Hippocampal formation (tissue), 2 donors: Measurements from ENCODE around the gene GRAMD1B.

Experiments
- DNase-seq, 2 donors: peaks; one replicate each; lab custom pipeline; 2025; lab: John Stamatoyannopoulos, UW

GRAMD1B gene

DNA sequence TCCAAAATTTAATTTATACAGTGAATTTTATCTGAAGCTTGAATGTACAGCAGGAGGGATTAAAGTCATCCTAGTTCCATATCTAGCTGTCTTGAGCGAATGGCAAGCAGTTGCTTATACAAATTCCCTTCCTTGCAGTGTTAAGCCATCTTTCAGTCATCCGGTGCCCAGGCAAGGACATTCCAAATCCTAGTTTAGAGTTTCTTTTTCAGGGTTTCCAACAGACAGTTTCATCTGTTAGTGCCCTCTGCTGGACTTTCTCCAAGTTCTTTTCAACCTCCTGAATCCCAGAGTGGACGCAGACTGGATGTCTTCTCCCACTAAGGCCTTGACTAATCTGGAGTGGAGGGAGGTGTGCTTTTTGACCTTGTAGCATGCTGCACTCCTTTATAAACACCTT lies 45.4 kb downstream of the GRAMD1B start:
- no peak for DNase-seq

DNA sequence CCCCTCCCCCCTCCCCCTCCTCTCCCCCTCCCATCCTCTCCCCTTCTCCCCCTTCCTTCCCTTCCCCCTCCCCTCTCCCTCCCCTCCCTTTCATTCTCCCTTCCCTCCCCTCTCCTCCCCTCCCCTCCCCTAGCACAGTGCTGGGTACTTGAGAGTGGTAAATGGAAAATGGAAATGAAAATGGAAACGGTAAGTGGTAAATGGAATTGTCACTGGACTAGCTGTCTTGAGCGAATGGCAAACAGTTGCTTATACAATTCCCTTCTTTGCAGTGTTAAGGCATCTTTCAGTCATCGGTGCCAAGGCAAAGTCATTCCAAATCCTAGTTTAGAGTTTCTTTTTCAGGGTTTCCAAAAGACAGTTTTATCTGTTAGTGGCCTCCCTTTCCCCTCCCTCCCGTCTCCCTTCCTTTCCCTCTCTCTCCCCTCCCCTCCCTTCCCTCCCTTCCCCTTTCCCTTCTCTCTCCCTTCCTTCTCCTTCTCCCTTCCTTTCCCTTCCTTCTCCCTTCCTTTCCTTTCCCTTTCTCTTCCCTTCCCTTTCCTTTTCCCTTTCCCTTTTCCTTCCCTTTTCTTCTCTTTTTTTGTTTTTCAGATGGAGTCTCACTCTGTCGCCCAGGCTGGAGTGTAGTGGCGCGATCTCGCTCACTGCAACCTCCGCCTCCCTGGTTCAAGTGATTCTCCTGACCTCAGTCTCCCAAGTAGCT lies 47.3 kb downstream of the GRAMD1B start:
- DNase-seq = no peak

DNA sequence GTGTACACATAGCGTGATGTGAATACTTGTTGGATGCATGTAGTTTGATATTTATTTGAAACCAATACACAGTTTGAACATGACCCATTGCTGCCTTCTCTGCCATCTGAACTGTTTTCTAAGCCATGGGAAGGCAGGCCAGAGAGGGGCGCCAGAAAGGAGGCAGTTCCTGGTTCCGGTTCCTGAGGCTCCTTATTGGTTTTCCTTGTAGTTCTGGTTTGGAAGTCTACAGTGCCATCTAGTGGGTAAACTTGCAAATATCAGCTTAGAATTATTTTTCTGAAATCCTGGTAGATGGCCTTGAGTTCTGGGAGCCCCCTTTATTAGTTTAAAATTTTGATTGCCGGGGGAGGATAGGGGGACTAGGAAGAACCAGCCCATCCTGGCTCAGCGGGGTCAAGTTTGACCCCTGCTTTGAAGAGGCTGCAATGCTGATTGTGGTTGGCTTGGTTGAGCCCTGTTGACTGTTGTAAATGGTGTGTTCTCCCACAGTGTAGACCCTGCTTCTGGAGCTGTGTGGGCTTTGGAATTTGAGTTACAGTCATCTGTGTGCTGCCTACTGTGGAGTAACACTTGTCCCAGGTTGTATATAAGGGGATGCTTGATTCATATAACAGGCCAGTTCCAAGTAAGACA lies 48.4 kb downstream of the GRAMD1B start:
- peak; percentile 46 to 83 for DNase-seq

DNA sequence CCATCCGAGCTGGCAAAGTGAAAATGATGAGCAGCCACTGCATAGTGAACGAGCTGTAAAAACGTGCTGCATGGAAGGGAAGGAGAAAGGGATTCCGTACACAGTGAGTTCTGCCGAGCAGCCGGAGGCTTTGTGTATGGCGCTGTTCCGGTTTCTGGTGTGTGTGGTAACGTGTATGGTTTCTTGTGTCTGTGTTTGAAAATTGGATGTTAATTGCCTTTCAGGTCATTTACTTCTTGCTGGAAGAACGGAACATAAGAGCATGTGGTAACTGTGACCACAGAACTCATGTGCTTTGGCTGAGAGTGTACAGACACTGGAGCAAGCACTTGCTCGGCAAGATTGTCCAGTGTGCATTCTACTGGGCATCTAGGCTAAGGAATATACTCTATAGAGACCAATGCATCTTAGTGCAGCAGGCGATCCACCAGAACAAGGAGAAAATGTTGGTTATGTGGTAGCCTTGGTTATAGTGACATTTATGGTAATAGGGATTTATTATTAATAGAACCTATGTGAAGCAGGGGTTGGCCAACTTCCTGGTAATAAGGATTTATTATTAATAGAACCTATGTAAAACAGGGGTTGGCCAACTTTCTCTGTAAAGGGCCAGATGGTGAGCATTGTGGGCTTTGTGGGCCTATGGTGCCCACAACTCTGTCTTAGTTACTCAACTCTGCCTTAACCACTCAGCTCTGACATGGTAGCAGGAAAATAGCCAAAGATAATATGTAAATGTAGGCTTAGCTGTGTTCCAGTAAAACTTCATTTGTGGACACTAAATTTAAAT lies 49.2 kb downstream of the GRAMD1B start:
- no peak for DNase-seq

DNA sequence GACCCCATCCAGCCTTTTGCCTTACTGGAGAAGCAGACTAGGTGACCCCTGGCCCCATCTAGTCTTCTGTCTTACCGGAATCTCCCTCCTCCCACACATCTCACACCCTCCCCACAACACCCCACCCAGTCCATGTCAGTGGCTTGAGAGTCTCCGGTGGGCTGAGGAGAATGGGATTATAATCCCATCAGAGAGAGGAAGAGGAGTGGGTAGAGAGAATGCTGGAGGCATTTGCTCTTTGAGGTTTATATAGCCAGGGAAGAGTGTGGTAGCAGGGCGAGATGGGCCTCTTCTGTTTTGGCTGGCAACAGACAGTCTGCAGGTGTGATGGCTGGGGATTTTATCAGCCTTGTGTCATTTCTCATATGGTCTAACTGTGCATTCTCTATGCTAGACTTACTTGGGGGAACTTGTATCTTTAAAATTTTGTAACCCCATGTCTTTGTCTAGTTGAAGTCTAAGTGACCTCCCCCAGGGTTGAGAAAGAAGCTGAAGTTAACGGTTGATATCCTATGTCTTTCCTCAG lies 50.3 kb downstream of the GRAMD1B start:
- DNase-seq = no peak

DNA sequence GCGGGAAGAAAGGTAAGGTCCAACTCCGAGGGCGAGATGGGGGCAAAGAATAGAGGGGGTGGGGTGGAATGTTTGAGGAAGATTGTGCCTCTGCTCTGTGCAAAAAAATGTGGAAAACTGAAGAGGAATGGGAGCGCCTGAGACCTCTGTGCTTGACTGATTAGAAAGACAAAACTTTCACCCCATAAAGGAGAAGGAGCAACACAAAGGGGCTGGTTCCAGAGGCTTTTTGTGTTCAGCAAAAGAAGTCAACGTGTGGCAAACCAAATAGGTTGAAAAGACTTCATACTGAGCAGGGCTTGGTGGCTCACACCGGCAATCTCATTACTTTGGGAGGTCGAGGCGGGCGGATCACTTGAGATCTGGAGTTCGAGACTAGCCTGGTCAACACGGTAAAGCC lies 50.8 kb downstream of the GRAMD1B start:
- no peak for DNase-seq

DNA sequence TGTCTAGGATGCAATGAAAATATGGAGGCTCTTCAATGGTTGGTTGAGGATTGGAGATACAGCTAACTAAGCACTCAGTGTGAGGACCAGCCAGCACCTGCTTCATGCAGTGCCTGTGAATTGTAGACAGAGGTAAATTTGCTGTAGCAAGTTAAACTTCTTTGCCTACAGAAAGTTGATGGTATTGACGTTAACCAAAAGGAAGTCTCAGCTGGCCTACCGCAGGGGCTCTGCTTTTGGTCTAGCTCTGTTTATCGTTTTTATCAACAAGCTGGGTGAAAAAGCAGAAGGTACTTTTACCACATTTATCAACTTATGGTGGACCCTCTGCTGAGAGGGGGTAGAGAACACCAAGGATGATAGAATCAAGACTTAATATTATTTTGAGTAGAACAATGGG lies 51.6 kb downstream of the GRAMD1B start:
- DNase-seq = no peak

DNA sequence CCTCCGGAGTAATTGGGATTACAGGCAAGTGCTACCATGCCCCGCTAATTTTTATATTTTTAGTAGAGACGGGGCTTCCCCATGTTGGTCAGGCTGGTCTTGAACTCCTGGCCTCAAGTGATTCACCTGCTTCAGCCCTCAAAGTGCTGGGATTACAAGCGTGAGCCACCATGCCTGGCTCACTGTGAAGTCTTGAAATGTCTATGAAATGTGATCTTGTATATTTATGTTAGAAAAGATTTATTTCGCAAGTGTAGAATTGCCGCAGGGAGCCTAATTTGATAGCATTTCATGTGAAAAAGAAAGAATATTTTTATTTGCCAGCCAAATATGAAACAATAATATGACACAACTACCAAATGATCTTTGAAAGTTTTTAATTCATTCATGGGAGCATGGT lies 52.1 kb downstream of the GRAMD1B start:
- DNase-seq = no peak

DNA sequence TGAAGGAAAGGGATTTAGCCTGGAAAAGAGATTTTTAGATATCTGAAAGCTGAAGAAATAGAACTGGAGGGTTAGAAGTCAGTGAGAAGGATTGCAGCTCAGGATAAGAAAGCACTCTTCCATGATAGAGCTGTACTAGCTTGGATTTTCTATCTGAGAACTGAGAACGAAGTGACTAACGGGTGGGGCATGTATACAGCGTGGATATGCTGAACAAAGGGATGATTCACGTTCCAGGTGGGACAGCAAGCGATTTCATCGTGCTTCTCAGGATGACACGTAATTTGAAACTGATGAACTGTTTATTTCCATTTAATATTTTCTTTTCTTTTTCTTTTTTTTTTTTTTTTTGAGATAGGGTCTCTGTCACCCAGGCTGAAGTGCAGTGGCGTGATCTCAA lies 53.0 kb downstream of the GRAMD1B start:
- no peak for DNase-seq

DNA sequence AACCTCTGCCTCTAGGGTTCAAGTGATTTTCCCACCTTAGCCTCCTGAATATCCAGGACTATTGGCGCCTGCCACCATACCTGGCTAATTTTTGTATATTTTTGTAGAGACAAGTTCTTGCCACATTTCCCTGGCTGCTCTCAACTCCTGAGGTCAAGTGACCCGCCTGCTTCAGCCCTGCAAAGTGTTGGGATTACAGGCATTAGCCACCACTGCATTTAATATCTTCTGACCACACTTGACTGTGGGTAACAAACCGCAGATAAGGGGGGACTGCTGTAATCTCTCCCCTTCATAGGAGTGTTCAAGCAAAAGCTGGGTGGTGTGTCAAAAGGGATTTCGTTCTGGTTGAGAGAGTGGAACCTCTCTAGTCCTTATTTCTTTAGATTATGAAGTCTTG lies 53.4 kb downstream of the GRAMD1B start:
- no peak for DNase-seq

DNA sequence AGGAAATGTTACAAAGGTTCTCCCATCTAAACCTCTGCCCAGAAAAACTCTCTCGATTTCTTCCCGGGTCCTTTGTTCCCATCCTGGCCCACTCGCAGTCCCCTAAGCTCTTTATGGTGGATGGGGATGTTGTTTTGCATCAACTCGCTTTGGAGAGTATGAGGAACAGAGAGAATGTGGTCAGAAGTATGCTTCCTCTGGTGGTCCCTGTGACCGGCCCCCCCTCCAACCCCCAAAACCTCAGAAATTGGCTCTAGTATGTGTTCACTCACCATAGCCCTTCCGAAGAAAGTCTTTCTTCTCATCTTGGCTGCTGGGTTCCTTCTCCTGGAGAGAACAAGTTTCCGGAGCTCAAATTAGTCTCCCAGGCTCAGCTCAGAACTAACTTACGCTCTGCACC lies 54.4 kb downstream of the GRAMD1B start:
- no peak for DNase-seq

DNA sequence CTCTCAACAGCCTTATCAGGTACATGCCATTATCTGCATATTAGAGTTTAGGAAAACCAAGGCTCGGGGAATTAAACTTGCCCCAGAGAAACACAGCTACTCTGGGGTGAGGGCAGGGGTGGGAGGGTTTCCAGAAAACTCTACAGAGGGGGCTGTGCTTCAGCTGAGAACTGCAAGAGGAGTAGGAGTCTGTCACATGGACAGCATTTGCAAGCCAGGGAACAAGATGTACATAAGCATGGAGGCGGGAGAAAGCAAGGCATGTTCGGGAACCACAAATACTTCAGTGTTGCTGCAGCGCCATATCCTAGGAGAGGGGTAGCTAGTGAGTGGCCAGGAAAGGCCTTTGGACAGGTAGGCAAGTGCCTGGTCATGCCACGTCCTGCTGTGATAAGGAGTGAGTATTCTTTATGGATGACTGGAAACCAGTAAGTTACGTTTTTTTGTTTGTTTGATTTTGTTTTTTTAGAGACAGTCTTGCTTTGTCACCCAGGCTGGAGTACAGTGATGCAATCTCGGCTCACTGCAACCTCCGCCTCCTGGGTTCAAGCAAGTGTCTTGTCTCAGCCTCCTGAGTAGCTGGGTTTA lies 57.2 kb downstream of the GRAMD1B start:
- DNase-seq = no peak

DNA sequence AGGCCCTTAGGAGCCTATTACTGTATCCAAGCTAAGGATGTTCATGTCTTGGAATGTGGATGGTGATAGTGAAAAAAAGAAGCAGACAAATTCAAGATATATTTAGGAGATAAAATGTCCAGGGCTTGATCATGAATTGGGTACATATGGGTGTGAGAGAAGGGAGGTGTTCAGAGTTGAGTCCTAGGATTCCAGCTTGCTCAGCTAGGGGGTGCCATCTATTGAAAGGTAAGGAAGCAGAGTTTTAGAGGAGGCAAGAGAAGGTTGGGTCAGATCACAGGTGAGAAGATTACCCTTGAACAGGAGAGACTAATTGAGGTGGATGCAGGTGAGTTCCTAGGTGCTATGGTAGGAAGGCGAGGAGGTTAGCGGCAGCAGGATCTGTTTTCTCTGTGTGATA lies 60.5 kb downstream of the GRAMD1B start:
- DNase-seq = no peak

DNA sequence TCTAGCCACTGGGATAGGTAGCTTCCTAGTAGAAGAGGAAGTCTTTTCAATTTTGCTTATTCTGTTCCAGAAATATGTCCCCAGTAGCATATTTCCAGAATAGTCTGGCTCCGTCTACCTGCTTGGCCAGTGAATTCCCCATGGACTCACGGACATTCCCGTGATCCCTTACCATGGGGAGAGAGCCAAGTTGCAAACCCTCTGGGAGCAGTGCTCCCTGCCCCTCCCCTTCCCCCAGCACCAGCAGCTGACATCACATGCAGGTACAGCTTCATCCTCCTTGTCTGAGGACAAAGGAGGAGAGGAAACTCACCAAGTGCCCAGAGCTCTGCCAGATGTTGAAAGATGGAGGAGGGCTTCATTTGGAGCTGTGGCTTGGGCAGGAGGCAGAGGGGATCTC lies 61.2 kb downstream of the GRAMD1B start:
- no peak for DNase-seq

DNA sequence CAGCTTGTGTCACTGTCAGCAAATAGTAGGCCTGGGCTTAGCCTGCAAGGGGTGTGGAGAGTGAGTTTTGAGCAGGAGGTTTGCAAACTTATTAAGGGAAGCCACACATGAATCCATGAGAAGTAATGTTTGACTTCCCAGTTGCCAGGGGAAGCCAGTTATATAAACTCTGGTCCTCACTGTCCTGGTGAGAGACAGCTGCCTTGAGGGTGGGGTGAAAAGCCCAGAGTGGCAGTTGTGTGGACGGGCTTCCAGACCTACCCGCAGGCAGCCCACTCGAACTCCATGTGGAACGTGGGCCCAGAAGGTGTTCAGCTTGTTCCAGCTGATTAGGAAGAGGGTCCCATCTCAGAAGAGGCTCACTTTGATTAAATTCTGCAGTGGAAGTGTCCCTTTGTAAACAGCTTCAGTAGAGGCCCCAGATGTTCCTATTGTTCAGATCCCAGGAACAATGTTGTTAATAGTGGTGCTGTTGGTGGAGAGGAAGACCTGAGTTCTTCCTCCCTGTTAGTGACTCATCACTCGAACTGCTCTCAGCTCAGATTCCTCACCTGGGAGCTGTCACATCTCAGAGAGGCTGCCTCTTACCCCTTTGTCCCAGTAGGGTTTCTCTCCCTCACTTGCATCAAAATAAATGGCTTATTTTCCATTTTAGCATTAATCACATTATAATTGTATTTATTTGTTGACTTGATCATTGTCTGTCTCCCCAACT lies 63.4 kb downstream of the GRAMD1B start:
- no peak for DNase-seq

DNA sequence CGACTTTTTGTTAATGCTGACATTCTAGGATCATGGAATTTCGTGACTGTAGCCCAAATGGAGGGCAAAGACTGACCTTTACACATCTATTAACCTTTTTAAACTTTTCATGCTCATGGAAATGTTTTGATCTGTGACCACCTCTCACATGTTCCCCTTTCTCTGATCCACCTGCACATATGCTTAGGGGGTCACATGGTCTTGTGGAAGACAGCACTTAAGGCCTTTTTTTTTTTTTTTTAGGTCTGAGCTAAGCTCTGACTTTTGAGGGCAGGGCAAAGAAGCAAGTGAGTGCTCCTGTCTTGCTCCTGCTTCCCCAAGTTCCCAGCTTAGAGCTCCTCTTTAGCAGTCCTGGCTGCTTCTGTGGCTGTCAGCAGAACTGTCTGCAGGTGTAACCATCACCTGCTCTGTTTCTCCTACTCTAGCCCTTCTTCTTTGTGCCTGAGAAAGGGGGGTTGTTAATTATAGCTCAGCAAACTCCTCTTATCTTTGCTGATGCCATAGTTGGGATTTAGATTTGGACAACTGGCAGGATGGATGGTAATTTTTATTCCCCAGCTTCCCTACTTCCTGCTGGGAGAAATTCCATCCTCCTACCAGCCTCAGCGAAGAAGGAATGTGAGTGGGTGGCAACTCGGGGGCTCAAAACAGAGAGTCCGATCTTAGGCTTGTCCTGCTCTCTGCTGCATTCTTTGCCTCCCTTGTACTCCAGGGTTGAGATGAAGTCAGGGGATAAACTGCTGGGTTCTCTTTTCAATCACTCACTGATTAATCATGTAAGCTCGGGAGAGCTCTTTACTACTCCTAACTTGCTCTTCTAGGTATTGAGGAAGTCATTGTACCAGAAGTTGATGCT lies 64.4 kb downstream of the GRAMD1B start:
- DNase-seq = no peak

DNA sequence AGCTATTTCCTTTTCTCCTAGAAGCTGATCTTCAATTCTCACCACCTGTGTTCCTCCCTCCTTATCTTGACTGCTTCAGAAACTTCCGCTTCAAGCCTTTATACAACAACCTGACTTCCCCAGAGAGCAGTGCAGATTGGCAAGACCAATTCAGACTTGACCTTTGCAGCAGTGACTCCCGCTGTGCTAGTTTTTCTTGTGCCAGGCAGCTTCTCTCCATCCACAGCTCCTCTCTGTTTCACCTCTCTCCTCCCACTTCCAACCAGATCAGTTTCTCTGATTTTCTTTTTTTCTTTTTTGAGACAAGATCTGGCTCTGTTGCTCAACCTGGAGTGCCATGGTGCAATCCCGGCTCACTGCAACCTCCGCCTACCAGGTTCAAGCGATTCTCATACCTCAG lies 74.3 kb downstream of the GRAMD1B start:
- no peak for DNase-seq

DNA sequence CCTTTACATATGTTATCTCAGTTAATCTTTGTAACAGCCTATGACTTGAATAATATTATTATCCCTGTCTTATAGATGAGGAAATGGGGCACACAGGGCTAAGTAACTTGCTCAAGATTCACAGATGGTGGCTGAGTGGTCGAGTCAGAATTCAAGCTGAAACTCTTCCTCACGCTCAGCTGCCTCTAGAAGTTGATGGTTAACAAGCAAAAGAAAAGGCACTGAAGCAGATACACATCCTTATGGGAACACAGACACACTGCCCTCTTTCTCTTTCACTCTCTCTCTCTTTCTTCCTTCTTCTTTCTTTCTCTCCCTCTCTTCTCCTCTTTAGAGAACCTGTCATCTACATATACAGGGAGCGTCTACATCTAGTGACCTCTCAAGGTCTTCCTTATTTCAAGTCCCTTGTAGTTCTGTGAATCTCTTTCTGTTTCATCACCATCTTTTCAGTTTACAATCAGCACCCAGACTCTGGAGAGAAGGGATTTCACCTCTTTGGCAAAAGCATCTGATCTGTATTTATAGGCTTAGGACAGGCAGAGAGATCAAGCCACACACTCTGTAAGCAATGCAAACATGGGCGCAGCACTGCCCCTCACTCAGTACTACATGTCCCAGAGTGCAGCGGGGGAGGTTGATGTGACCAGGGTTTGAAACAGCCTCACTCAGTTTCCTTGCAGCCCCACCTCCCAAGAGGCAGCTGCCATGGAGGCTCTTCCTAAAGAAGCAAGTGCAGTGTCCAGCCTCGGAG lies 75.7 kb downstream of the GRAMD1B start:
- DNase-seq = no peak

DNA sequence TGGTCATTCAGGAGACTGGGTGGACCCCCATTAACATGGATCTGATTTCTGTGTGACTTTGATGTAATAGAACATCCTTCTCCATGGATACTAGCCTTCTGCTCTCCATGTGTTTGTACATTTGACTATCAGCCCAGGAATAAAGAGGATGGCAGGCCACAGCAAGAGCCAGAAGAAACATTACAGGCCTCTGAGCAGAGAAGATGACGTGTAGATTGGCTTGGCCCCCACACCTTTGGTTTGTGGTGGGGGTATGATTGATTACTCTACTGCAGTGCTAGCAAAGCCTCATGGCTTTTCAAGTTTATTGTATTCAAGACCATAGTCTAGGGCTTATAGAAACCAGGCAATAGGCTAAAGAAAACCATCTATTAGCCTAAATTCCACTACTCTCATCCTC lies 77.0 kb downstream of the GRAMD1B start:
- no peak for DNase-seq
